GM12891 (cell line): ENCODE results near the gene C16orf87.

Experiments
- PAX5 ChIP-seq: IDR thresholded peaks from 2 replicates; pipeline ENCODE4 v1.6.1; 2011; ENCODE audit warnings: low read length, moderate library complexity, mild to moderate bottlenecking; ENCODE audit not compliant: insufficient read depth, severe bottlenecking
- POLR2A ChIP-seq: IDR thresholded peaks from 2 replicates; pipeline ENCODE4 v1.6.1; 2011; ENCODE audit warnings: low read depth, low read length, control low read depth

DNA sequence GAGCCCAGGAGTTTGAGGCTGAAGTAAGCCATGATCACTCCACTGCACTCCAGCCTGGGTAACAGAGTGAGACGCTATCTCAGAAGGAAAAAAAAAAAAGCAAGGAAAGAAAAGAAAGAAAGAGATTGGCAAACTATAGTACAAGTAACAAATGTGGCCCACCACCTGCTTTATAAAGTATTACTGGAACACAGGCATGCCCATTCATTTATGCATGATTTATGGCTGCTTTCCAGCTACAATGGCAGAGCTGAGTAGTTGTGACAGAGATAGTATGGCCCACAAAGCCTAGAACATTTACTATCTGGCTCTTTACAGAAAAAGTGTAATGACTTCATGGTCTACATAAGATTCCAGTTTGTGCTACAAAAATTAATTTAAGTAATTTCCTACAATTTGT is 23.6 kb downstream of the C16orf87 start:
- TF ChIP-seq POLR2A (no peak), PAX5 (no peak)
